ENCODE measurements around the gene GALNT3. TPM values are rescaled to one million over a fixed set of nuclear protein-coding genes. Genes with fewer than 3 reads are reported as not detected.

GALNT3 gene
- total RNA-seq, 1 donor: 3.1 TPM

DNA sequence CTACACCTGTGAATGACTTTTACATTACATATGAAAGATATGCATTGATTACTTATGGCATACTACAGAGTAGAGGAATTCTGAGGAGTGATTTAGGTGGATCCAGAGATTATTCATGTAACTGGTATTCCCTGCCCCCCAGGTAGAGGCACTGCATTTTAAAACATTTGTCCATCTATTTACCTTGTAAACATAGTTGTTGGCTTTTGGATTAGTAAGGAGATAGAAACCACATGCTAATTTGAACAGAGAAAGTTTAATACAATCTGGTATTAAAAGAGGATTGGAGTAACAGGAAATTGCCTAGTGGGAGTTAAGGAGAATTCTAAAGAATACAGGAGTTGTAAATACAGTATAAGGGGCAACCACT is 15.9 kb downstream of the GALNT3 start:
- TF ChIP-seq, protein P1, sequence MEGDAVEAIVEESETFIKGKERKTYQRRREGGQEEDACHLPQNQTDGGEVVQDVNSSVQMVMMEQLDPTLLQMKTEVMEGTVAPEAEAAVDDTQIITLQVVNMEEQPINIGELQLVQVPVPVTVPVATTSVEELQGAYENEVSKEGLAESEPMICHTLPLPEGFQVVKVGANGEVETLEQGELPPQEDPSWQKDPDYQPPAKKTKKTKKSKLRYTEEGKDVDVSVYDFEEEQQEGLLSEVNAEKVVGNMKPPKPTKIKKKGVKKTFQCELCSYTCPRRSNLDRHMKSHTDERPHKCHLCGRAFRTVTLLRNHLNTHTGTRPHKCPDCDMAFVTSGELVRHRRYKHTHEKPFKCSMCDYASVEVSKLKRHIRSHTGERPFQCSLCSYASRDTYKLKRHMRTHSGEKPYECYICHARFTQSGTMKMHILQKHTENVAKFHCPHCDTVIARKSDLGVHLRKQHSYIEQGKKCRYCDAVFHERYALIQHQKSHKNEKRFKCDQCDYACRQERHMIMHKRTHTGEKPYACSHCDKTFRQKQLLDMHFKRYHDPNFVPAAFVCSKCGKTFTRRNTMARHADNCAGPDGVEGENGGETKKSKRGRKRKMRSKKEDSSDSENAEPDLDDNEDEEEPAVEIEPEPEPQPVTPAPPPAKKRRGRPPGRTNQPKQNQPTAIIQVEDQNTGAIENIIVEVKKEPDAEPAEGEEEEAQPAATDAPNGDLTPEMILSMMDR (IDR thresholded peaks at IDR 0.05; ENCODE audit: insufficient read depth, low read length): no peak
- no peak overlapping the region for H3K4me3 ChIP-seq (ENCODE audit: low read depth, low read length)
- DNase-seq (ENCODE audit: low read depth): no peak

DNA sequence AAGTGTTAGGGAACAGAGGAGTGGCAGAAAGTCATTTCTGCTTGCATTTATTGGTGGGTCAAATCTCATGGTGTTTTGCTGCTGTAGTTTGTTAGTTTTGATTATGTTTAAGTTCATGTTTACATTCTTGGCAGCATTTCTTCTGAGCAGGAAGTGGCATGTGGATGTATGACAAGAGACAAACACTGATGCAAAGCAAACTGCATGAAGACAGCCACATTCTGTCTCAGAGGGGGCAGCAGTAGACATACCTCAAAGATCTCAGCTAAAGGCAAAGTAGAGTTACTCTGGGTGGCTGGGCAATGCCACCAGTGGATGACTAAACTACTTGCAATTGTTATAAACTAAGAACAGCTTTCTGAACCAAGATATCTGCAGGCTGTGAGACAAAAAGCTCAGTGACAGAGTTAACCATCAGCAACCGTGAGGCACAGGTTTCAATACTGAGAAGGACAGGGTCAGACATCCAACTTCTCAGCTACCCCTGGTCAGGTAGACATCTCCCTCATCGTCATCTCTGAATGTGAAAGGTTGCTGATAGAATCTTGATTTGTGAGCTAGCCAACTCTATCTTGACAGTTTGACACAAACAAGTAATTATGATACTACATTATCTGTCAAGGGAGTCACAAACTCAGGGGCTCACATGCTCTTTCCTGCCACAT is 16.4 kb downstream of the GALNT3 start:
- TF ChIP-seq, protein P1 (IDR thresholded peaks at IDR 0.05; ENCODE audit: insufficient read depth, low read length): no peak
- no peak overlapping the region for H3K4me3 ChIP-seq (ENCODE audit: low read depth, low read length)
- DNase-seq (ENCODE audit: low read depth): no peak

DNA sequence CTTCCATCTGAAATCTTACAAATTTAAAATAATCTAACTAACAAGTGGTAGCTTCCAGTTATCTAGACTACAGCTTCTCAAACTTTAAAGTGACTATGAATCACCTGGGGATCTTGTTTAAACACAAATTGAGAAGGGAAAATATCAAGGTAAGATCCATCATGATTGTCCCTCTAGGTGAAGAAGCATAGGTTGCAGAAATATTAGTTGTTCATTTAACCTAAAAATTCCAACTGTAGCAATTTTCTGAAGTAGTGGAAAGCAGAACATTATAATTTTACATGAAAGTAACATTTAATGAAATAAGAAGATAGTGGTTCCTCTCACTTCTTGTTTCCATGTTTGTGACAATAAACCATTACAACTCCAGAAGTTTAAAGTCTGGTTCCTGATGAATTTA is 17.3 kb downstream of the GALNT3 start:
- no peak overlapping the region for H3K4me3 ChIP-seq (ENCODE audit: low read depth, low read length)
- DNase-seq (ENCODE audit: low read depth): no peak
- TF ChIP-seq, protein P1 (IDR thresholded peaks at IDR 0.05; ENCODE audit: insufficient read depth, low read length): no peak

DNA sequence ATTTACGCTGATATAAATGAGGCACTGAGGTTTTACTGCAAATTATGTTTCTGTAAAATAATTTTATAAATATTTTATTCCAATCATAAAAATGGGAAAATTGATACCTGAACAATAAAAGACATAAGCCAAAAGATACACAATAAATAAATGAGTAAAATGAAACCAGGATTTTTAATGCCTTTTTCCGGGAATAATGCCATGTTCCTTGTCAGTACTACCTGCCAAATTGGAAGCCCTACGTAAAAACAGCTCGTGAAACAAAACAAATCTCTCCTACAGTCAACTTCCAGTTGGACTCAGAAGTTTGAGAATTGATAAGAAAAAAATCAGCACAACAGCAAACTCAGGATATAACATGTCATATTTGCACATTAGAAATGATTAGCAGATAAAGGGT is 18.0 kb downstream of the GALNT3 start:
- no peak for DNase-seq (ENCODE audit: low read depth)
- no peak overlapping the region for H3K4me3 ChIP-seq (ENCODE audit: low read depth, low read length)
- TF ChIP-seq, protein P1 (IDR thresholded peaks at IDR 0.05; ENCODE audit: insufficient read depth, low read length): no peak

DNA sequence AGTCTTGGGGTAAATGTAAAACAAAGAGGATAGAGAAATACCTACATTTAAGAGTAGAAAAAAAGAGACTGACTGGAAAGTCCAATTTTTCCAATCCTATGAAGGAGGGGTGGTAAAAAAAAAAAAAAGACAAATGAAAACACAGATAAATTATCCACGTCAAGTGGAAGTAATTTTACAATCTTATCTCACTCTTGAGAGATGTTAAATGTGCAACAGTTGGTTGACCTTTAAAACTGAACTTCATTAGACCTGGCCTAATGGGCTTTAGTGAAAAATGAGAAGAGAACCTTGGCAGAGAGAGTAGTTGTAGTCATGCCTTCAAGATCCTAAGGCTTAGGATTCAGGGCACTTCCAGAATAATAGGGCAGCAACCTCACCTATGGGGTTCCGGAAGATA is 20.4 kb downstream of the GALNT3 start:
- TF ChIP-seq, protein P1 (IDR thresholded peaks at IDR 0.05; ENCODE audit: insufficient read depth, low read length): no peak
- H3K4me3 ChIP-seq (ENCODE audit: low read depth, low read length): no peak overlapping the region
- no peak for DNase-seq (ENCODE audit: low read depth)

DNA sequence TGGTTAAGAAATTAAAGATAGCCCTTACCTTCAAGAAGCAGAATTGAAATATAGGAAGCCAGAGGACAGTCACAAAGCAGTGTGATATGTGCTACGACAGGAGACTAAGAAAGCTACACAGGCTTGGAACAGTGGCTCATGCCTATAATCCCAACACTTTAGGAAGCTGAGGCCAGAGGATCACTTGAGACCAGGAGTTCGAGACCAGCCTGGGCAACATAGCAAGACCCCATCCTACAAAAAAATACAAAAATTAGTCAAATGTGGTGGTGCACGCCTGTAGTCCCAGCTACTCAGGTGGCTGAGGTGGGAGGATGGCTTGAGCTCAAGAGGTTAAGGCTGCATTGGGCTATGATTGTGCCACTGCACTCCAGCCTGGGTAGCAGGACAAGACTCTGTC is 21.9 kb downstream of the GALNT3 start:
- no peak for DNase-seq (ENCODE audit: low read depth)
- TF ChIP-seq, protein P1 (IDR thresholded peaks at IDR 0.05; ENCODE audit: insufficient read depth, low read length): no peak
- no peak overlapping the region for H3K4me3 ChIP-seq (ENCODE audit: low read depth, low read length)
